B cell (primary cell): ENCODE measurements around the gene SYNRG.

Experiments used
- EZH2 ChIP-seq: IDR thresholded peaks from 2 replicates; pipeline ENCODE4 v1.6.1; 2012; ENCODE audit warnings: borderline replicate concordance, low read depth, mild to moderate bottlenecking, moderate library complexity, low read length; ENCODE audit not compliant: insufficient read depth, poor library complexity, severe bottlenecking
- TF ChIP-seq, protein P1 (sequence below): fragments of 200-600 bp; IDR thresholded peaks from one replicate; pipeline ENCODE4 v1.8.0; 2022; ENCODE audit warnings: antibody characterized with exemption, mild to moderate bottlenecking

GRCh38 chr17:37505333-37505732, 103.9 kb downstream of the SYNRG start:
- TF ChIP-seq, protein P1, sequence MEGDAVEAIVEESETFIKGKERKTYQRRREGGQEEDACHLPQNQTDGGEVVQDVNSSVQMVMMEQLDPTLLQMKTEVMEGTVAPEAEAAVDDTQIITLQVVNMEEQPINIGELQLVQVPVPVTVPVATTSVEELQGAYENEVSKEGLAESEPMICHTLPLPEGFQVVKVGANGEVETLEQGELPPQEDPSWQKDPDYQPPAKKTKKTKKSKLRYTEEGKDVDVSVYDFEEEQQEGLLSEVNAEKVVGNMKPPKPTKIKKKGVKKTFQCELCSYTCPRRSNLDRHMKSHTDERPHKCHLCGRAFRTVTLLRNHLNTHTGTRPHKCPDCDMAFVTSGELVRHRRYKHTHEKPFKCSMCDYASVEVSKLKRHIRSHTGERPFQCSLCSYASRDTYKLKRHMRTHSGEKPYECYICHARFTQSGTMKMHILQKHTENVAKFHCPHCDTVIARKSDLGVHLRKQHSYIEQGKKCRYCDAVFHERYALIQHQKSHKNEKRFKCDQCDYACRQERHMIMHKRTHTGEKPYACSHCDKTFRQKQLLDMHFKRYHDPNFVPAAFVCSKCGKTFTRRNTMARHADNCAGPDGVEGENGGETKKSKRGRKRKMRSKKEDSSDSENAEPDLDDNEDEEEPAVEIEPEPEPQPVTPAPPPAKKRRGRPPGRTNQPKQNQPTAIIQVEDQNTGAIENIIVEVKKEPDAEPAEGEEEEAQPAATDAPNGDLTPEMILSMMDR, result no peak
- TF ChIP-seq EZH2, result no peak
